ENCODE measurements around the gene CBX8.

Gene CBX8

GRCh38 chr17:79792341-79792871, 4.5 kb downstream of the CBX8 start:
- H3K4me3 ChIP-seq (ENCODE audit: low read depth, low read length): peak overlapping the region; percentile 61
- no peak for TF ChIP-seq CTCF (IDR thresholded peaks at IDR 0.05; ENCODE audit: low read depth, low read length)

GRCh38 chr17:79791735-79792161, 5.1 kb downstream of the CBX8 start:
- TF ChIP-seq CTCF (IDR thresholded peaks at IDR 0.05; ENCODE audit: low read depth, low read length): no peak
- no peak overlapping the region for H3K4me3 ChIP-seq (ENCODE audit: low read depth, low read length)

- H3K4me3 ChIP-seq (ENCODE audit: low read depth, low read length): no peak overlapping the region
- no peak for TF ChIP-seq CTCF (IDR thresholded peaks at IDR 0.05; ENCODE audit: low read depth, low read length)
Observed at GRCh38 chr17:79790805-79791734, 5.8 kb downstream of the CBX8 start.

GRCh38 chr17:79789943-79790804, 6.7 kb downstream of the CBX8 start:
- TF ChIP-seq CTCF (IDR thresholded peaks at IDR 0.05; ENCODE audit: low read depth, low read length): peak; percentile 78
- 0 out of 2 replicates have a peak overlapping the region, but pooled peaks have one; percentile 10 for H3K4me3 ChIP-seq (ENCODE audit: low read depth, low read length)

GRCh38 chr17:79788989-79789942, 7.6 kb downstream of the CBX8 start:
- no peak for TF ChIP-seq CTCF (IDR thresholded peaks at IDR 0.05; ENCODE audit: low read depth, low read length)
- H3K4me3 ChIP-seq (ENCODE audit: low read depth, low read length): no peak overlapping the region

- no peak overlapping the region for H3K4me3 ChIP-seq (ENCODE audit: low read depth, low read length)
- TF ChIP-seq CTCF (IDR thresholded peaks at IDR 0.05; ENCODE audit: low read depth, low read length): no peak
Observed at GRCh38 chr17:79788455-79788854, 8.4 kb downstream of the CBX8 start.

Data from WI38 (cell line).